Eye (tissue), 1 donor: ENCODE measurements around the gene GKN2.
A peak's percentile ranks its signal among the peaks of the same experiment; 100 is the strongest.
"Not testable (repeated sequence)": the region's sequence is repeated elsewhere in the genome, so short reads cannot be mapped to it uniquely, and the experiment has no call there.

Source experiments
- DNase-seq: peaks from one replicate; pipeline ENCODE4 v3.0.0-alpha.2; 2015

GKN2 gene

GRCh38 chr2:68917034-68917718, 35.5 kb downstream of the GKN2 start:
- DNase-seq = no peak

GRCh38 chr2:68916226-68916625, 36.5 kb downstream of the GKN2 start:
- no peak for DNase-seq

GRCh38 chr2:68915393-68915792, 37.3 kb downstream of the GKN2 start:
- no peak for DNase-seq

GRCh38 chr2:68913359-68913758, 39.3 kb downstream of the GKN2 start:
- DNase-seq = no peak

GRCh38 chr2:68912732-68913131, 40.0 kb downstream of the GKN2 start:
- no peak for DNase-seq

- no peak for DNase-seq
These were observed 40.6 kb downstream of the GKN2 start for GRCh38 chr2:68912111-68912510.

GRCh38 chr2:68911709-68912108, 41.0 kb downstream of the GKN2 start:
- no peak for DNase-seq

- no peak for DNase-seq
These were observed 41.4 kb downstream of the GKN2 start for GRCh38 chr2:68911246-68911645.

GRCh38 chr2:68909793-68910674, 42.7 kb downstream of the GKN2 start:
- peak; percentile 91 for DNase-seq

- DNase-seq = peak; percentile 7
These were observed 44.2 kb downstream of the GKN2 start for GRCh38 chr2:68908392-68908970.

GRCh38 chr2:68907920-68908253, 44.8 kb downstream of the GKN2 start:
- DNase-seq = no peak

GRCh38 chr2:68907232-68907919, 45.3 kb downstream of the GKN2 start:
- DNase-seq = no peak

GRCh38 chr2:68906716-68907115, 46.0 kb downstream of the GKN2 start:
- no peak for DNase-seq

GRCh38 chr2:68905116-68905515, 47.6 kb downstream of the GKN2 start:
- no peak for DNase-seq

GRCh38 chr2:68901561-68901960, 51.1 kb downstream of the GKN2 start:
- DNase-seq = no peak

GRCh38 chr2:68901199-68901514, 51.5 kb downstream of the GKN2 start:
- no peak for DNase-seq

GRCh38 chr2:68900496-68901198, 52.0 kb downstream of the GKN2 start:
- DNase-seq = no peak

- DNase-seq = not testable (repeated sequence)
These were observed 56.7 kb downstream of the GKN2 start for GRCh38 chr2:68895981-68896380.
